Endometrial microvascular endothelial cells (primary cell): ENCODE results near the gene MEF2C. TPM values are rescaled to one million over a fixed set of nuclear protein-coding genes. Genes with fewer than 3 reads are reported as not detected.

Experiments
- in situ Hi-C: cut with HindIII; loops from 2 replicates; pipeline ENCODE4 v1.10.0; 2017; ENCODE audit warnings: low sequenced_read_pairs, low pct_unique_long_range_greater_than_20kb; ENCODE audit errors: inconsistent ontology term
- total RNA-seq: library from RNA; depleted of rRNA; stranded (reverse); fragments of >200 nt; gene quantifications from one replicate; pipeline ENCODE4 v1.2.3, GENCODE V29; 2015; ENCODE audit errors: inconsistent ontology term

Gene MEF2C
- total RNA-seq, 1 donor from 2014 or later, result 55.0 TPM

DNA sequence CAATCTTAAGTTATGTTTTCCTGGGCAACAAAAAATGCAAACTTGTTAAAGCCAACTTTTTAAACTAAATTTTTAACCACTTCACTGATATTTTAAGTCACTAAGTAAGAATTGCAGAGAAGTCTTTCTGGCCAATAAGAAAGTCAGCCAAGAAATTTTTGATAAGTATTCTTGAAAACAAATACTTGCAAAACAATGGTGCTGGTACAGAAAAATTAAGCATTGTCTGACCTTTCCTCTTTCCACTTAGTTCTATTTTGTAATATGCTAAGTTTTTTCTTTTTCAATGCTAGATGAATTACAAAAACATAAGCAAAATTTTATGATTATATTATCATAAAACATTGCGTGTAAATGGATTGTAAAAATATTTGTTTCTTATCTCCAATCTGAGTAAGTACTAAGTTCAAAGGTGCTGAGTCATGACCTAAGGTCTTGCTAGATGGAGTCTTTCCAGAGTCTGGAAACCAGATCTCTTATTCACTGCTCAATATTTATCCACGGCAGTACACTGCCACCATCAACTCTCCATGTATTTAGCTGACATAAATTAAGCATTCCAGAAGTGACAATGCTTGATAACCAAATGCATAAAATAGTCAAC is 139.7 kb downstream of the MEF2C start:
- in situ Hi-C loops, result no loop called here

DNA sequence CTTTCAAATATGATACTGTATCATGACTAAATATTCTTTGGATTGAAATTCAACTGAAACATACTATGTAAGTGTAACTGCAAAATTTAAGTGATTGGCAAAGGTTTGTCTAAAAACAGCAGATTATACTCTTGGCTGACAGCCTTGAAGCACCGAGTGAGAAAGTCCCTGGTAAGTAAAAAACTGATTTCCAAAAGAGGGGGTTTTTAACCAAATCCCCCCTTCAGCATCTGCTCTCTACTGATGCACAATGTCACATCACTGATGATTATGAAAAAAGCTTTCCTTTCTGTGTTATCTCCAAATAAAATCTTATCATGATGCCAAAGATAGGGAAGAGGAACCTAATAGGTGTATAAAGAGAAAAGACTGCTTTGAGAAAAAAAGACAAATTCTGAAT is 141.0 kb downstream of the MEF2C start:
- in situ Hi-C loops, result no loop called here

DNA sequence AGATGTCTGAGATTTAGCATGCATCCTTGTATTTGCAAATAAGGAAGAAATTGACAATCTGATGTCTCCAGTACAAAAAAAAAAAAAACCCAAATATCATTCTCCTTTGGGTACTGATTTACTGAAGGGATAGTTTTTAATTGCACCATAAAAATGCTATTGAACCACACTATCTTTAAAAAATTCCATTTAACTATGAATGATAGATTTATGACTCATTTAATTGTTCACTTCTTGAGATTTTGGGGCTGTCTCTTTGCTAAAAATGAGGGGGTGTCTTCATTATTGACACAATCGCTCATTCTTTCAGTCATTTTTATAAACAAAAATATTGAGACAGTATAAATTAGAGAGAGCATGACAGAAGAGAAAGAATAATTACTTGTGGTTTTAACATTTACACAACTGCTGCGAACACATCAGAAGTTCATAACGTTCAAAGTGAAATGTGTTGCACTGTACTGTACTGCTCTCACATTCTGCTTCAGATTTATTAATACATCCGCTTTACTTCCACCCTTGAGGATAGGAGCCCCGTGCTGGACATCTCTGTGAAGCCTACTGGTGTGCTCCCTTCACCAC is 142.3 kb downstream of the MEF2C start:
- in situ Hi-C loops, result no loop called here

DNA sequence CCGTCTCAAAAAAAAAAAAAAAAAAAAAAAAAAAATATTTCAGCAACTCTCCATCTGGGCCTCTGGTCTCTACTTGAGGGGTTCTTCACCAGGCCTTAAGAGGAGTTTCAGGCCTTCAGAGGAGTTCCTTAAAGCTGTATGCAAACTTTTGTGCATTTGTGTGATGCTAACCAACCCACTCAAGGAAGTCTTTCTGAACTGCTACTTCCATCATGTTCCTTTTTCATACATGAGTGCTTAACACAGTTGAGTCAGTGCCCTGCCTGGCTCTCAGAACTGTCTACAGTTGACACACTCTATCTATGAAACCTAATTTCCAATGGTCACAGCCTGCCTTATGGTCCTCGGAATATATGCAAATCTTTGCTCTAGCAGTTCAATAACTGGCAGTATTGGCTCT is 146.5 kb downstream of the MEF2C start:
- in situ Hi-C loops, result no loop called here

DNA sequence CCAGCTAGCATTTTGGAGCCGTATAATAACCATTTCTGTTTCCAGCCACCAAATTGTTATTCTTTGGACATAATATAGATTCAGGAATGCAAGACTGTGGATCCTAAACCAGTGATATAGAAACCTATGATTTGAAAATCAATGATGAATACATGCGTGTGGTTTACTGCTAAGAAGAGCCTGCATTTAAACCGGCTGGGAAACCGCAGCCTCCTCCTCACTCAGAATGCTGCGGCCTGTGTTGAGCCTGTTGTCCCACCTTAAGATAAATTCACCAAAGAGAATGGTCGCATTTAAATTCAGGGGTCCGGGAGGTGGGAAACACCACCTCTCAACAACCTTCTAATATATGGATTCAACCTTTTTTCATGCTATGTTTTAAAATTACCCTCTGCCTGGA is 148.0 kb downstream of the MEF2C start:
- in situ Hi-C loops, result no loop called here

DNA sequence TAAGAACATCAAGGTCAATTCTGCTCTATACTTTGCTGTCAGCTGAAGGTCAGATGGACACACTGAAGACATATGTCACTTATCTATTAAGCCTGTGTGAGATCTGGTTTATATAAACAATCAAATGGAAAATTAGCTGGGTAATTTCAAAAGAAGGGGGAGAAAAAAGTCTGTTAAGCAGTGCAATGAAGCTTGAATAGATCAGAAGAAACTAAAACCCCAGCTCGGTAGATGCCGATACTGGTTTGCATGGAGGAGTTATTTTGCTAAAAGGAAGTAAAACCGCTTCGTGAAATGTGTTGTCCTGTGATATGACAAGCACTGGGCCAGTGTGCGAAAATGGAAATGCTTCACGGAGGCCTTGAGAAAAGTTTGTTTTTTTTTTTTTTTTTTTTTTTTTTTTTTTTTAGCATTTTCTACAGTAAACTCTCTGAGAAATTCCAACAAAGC is 148.8 kb downstream of the MEF2C start:
- in situ Hi-C loops, result no loop called here

DNA sequence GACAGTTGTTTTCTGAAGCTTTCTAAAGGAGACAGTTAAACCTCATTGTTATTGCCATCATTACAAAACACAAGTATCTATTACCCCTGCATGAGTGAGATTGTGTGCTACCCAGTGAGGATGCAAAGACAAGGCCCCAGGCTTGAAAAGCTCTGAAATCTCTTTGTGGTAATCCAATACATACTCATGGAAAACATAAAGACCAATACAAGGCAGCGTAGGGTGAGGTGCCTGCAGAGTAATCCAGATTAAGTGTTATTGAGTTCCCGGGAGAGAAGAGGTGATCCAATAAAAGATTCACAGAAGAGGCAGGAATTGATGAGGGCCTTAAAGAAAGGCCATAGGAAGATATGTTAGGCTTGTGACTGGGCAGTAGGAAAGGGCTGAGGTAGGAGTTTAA is 150.1 kb downstream of the MEF2C start:
- in situ Hi-C loops, result no loop called here

DNA sequence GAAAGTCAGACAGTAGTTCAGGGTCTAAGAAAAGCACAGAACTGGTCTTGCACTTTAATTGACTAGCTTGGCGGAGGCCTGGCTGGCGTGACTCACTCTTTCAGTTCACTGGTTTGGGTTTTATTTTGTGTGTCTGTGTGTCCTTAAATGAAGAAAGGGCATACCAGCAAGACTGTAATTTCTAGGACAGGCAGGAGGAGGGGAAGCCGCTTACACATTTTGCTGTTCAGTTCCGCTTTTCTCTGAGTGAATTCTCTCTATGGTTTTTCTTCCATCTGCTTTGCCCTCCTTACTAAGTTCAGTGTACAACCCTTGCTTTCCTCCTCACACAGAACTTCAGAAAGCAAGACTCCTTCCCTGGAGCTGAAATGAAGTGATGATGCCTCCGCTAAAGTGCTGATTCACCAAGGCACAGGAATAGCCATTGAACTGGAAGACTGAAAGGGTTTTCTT is 150.8 kb downstream of the MEF2C start:
- in situ Hi-C loops, result no loop called here

DNA sequence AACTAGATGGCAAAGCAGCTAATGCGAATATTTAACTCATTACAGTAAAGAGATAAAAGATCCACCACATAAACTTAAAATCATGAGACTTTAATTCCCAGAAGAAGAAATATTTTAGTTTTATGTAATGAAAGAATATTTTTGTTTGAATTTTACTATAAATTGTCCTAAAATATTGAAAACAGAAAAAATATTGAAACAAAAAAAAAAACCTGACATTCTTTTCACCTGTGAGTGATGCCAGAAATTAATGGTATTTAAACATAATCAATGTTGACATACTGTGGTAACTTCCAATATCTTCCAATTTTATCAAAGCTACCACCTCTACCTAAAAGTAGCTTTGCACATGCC is 153.2 kb downstream of the MEF2C start:
- in situ Hi-C loops, result no loop called here

DNA sequence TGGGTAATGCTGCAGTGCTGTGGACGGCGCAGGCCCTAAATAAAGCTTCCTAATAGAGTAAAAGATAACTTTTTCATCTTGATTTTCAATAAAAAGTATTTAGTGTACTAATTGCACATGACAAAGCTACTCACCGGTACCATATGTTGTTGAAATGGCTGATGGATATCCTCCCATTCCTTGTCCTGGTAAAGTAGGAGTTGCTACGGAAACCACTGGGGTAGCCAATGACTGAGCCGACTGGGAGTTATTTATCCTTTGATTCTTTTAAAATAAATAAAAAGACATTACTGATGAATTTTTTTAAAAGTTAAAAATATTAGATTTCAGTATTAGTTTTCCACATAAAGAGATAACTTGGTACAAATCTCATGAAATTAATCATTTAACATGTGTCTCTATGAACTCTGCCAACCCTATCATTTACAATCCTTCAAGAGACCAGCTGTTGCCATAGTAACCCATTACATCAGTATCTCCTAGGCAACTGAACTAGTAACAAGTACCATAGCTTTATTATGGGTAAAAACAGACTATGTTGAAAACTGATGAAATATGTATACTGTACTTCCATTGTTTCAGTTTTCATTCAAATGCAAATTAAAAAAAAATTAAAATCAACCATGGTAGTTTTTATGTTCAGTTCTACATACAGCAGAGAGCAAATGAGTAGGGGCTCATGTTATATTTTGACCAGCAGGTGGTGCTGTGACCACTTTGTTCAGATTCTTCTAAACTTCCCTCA is 153.7 kb downstream of the MEF2C start:
- in situ Hi-C loops, result no loop called here

DNA sequence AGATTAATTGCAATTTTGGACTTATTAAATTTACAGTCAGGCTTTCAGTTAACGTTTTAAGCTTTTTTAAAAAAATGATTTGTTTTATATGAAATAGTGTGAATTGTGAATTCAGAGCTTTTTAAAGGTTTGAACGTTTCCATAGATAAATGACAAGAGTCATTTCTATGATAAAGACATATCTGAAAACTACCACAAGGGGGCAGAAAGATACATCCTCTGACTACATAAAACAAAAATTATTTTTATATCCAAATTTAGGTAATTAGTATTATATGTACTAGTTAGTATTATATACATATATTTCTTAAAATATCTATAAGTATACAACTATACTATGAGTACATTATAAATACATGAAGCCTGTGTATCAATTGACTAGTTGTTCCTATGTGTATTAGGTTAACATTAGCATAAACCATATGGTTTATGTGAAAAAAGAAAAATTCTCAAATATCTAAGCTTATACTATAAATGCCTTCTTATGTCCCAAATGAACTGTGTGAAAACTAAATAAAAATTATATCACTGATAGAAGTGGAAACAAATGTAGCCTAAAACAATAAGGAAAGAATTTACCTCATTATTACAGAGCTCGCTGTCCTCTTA is 155.2 kb downstream of the MEF2C start:
- in situ Hi-C loops, result no loop called here

DNA sequence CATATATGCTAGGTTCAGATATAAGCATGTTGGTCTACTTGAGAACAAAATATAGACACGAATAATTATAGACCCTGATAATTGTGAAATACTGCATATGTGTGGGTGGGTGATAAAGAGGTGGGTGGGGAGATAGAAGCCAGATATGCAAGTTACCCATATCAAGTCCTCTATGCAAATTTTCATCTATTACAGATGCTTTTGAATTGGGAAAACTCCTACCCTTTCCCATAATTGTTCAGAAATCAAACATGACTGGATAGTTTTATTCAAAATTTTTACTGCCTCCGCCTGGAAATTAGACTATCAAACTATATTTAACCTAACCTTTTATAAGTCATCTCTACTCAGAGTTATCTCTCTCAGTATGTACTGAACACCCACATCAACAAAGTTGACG is 157.5 kb downstream of the MEF2C start:
- in situ Hi-C loops, result no loop called here

DNA sequence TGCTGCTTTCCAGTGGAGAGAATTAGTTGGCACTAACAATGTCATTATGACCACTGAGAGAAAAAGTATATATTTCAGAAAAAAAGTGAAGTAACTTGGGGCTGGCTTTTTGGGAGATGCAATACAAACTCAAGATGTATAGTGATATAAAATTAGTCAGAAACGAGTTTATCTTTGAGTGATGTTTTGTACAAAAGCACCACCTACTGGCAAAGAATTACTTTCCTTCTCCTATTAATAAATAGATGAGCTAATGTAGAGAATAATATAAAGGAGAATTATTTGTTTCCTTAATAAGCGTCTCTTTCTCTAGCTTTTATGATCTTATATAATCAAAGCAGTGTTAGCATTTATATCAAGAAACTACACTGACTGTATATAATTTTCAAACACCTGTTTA is 158.8 kb downstream of the MEF2C start:
- in situ Hi-C loops, result no loop called here

DNA sequence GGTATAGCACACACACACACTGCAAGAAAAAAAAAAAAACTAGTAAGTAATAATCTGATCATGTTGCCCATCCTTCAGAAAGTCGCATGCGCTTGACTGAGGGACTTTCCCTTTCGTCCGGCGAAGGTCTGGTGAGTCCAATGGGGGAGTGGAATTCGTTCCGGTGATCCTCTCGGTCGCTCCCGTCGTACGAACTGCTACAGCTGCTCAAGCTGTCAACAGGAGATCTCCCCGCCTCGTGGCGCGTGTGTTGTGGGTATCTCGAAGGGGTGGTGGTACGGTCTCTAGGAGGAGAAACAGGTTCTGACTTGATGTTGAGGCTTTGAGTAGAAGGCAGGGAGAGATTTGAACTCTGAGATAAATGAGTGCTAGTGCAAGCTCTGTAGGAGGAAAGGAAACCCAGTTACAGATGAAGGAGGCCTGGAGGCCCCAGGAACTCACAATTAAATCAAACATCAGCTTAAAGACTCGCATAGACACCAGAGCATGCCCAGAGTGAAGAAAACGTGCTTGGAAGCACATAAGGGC is 160.4 kb downstream of the MEF2C start:
- in situ Hi-C loops, result no loop called here

DNA sequence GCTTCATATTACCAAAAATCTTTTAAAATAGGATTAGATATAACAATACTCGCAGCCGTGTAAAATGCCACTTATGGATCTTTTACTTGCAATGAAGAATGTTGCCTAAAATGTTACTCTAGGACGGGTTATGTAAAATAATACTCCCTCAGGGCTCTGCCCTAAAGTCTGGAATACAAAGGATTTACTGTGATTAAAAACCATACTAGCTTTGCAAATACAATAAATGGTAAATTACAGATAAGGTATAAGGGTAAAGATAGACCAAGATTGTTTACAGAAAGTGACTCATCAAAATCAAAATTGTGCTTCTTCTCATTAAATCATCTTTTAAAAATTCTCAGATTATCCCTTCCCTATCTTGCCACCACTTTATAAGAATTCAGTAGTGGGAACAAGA is 163.6 kb downstream of the MEF2C start:
- in situ Hi-C loops, result no loop called here

DNA sequence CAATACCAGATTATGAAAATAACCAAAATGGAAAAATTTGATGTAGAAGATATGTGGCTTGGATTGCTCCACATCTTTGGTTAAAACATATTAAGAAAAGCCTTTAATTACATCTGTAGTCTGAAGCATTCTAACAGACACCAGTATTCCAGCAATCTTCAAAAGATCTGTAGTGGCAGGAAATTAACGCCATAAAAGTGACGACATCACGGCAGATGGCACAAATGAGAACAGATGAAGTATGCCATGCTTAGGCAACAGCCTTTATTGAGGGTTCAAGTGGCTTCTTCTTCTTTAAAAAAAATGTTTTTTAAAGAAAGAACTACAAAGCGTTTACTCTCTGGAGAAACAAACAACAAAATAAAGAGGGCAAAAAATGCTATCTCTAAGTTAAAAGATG is 164.2 kb downstream of the MEF2C start:
- in situ Hi-C loops, result no loop called here

DNA sequence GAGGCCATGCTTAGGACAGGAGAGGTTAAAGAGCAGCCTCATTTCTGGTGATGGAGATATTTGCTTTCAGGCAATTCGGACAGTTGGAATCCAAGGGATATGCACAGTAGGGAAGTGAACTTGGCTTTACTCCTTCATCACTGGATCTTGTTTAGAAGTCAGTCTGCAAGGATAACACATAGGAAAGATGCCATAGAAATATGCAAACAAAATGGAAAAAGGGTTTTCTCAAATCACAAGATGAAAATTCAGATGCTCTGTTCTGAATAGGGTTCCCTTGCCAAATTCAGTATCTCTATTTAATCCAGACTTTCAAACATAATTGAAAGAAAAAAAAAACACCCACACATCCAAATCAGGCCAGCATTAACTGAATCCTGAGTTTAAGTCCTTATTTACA is 166.9 kb downstream of the MEF2C start:
- in situ Hi-C loops, result no loop called here

DNA sequence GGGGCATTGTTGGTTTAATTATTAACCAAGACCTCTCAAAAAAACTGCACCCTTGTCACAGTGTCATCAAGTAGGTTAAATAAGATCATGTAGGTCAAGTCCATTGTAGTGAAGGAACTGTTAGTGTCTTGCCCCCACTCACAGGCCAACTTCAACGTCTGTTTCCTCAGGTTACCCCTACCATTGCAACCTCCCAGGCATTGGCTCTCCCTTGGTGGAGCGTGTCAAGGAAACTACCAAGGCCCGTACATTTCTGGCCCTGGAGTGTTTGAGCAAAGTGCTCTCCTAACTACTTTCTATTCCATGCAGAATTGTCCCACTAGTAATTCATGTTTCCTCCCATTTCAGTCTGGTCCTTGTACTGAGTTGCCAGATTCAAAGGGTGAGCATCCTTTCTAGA is 167.5 kb downstream of the MEF2C start:
- in situ Hi-C loops, result no loop called here

DNA sequence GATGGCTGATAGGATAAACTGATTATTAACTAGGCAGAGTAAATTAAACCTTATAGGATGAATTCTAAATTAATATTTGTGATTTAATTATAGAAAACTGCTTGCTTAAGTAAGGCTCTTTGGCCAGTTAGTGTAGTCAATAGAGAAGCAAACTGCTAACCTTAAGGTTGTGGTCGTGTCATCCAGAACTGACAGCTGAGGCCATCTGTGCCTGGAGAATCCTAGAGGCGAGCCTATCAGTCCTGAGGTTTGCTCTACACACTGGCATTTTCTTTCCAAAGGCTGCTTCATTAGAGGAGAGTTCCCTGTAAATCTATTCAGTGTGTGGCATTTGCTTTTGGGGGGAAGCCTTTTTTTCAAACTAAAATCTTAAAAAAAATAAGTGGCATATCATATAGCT is 169.2 kb downstream of the MEF2C start:
- in situ Hi-C loops, result no loop called here
